AG08395 (cell line): ENCODE data around the gene BCL2L1.
"Not testable (repeated sequence)": the region's sequence is repeated elsewhere in the genome, so short reads cannot be mapped to it uniquely, and the experiment has no call there.

Experiments
- DNase-seq: peaks from one replicate; pipeline ENCODE4 v3.0.0; 2012; ENCODE audit warnings: mixed read lengths, low spot score

BCL2L1 gene

DNA sequence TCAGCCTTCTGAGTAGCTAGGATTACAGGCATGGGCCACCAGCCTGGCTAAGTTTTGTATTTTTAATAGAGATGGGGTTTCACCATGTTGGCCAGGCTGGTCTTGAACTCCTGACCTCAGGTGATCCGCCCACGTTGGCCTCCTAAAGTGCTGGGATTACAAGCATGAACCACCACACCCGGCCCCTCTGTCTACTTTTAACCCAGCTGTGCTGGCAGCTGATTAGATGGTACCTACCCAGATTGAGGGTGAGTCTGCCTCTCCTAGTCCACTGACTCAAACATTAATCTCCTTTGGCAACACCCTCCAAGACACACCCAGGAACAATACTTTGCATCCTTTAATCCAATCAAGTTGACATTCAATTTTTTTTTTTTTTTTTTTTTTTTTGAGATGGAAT is 74.6 kb downstream of the BCL2L1 start:
- not testable (repeated sequence) for DNase-seq

DNA sequence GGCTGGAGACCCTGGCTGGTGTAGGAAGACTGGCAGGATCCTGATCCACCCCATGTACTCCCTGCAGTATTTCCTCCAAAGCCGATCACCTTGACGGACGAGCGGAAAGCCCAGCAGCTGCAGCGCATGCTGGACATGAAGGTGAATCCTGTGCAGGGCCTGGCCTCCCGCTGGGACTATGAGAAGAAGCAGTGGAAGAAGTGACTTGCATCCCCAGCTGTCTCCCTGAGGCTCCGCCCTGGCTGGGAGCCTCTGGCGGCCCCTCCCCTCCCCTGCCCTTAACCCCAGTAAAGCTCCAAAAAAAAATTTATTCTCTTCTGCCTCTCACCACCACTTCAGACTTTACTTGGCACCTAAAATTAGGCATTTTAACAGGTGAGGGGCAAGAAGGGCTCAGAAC is 78.0 kb downstream of the BCL2L1 start:
- no peak for DNase-seq

DNA sequence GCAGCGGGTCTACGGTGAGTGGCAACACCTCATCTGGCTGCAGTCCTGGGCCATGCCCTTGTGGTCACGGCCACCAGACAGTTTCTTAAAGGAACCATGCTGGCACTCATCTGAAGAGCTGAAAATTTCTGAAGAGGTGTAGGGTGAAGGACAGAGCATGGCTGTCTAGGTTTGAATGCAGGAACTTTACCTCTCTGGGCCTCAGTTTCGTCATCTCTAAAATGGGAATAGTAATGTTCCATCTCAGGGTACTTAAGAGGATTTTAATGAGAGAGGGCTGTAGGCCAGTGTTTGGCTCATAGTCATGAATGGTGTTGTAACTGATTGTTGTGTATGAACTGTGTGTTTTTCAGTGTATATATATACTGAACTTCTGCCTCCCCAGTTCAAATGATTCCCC is 79.1 kb downstream of the BCL2L1 start:
- DNase-seq, result no peak

GRCh38 chr20:31642837-31643236 is 79.8 kb downstream of the BCL2L1 start:
- DNase-seq, result no peak

DNA sequence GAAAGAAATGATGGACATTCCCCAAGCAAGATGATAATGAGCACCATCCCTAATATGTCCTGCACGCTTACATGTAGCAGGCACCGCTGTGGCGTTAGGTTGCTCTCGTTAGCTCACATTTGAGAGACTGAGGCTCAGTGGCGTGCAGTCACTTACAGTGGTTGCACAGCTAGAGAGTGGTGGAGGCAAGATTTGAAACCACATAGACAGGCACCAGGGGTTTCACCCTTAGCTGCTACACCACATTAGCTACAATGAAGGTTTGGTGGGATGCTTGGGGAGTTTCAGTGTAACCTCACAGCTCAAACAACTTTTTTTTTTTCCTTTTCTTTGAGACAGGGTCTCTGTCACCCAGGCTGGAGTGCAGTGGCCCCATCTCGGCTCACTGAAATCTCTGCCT is 81.3 kb downstream of the BCL2L1 start:
- no peak for DNase-seq

DNA sequence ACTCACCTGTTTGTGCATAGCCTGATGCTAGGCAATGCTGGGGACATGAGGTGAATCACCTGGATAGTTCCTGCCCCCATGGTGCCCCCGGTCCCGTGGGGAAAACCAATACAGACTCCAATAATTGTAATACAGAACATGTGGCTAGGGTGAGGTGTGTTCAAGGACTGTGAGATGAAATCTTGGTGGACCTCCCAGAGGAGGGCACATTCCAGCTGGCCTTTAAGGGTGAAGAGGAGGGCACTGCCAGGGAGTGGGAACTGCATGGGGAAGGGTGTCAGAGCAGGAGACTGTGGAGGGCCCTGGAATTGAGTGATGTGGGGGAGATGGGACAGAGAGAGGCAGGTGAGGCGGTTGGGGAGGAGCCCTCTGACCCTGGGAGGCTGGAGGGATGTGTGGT is 82.4 kb downstream of the BCL2L1 start:
- DNase-seq, result no peak

DNA sequence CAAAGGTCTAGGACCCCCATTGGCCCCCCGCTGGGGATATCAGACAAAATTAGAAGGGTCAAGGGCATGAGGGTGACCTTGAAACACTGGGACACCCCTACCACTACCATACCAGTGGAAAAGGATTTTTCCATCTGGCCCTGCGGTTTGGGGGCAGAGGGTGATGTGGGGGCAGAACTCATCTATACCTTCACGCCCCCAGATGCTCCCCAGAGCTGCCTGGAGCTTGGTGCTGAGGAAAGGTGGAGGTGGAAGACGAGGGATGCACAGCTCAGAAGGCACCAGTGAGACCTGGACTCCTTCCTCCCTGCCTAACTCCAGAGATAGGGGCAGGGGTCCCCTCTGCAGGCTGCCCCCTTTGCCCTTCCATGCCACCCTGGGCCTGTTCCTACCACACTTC is 83.9 kb downstream of the BCL2L1 start:
- DNase-seq, result no peak

- DNase-seq, result no peak
Measured at GRCh38 chr20:31638317-31638716, 84.4 kb downstream of the BCL2L1 start.

GRCh38 chr20:31637660-31638059 is 85.0 kb downstream of the BCL2L1 start, which contains the start of gene COX4I2:
Gene COX4I2, plus strand, starts transcription at chr20:31637912. Its CDS starts 1,106 bp downstream, at chr20:31639018.
- no peak for DNase-seq

GRCh38 chr20:31633339-31633914 is 89.2 kb downstream of the BCL2L1 start:
- DNase-seq, result no peak

DNA sequence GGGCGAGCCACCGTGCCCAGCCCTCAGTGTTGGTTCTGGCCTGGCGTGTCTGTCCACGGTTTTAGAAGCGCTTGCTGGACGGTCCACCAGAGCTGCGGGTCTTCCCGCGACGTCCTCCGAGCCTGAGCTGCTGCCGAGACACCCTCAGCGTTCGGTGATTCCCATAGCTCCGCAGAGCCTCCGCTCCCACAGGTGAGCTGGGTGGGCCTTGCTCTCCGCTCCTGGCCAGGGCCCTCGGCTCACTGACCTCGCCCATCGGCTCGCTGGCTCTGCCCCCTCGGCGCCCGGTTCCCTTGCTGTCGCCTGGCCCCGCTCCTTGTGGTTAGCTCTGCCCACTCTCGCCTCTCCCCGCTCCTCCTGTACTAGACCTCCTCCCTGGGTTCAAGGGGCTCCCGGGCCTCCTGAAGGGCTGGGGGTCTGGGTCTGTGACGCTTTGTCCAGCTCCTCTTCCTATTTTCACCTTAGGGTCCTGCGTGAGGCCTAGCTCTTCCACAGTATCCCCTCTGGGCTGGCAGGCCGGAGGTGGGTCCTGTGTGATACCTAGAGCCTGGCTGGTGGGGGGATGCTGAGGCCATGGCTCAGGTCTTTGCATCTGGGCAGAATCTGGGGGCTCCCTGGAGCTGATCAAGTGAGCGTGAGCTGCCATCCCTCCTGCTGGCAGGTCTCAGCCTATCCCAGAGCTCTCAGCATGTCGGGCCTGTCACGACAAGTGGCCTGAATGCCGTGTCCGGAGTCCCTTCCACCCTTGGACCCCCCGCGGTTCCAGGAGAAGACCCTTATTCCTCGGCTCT is 89.9 kb downstream of the BCL2L1 start:
- DNase-seq, result no peak

GRCh38 chr20:31630187-31630790 is 92.4 kb downstream of the BCL2L1 start:
- no peak for DNase-seq

- DNase-seq, result not testable (repeated sequence)
Measured at GRCh38 chr20:31628057-31628456, 94.6 kb downstream of the BCL2L1 start.

GRCh38 chr20:31626534-31626933 is 96.1 kb downstream of the BCL2L1 start:
- DNase-seq, result not testable (repeated sequence)

DNA sequence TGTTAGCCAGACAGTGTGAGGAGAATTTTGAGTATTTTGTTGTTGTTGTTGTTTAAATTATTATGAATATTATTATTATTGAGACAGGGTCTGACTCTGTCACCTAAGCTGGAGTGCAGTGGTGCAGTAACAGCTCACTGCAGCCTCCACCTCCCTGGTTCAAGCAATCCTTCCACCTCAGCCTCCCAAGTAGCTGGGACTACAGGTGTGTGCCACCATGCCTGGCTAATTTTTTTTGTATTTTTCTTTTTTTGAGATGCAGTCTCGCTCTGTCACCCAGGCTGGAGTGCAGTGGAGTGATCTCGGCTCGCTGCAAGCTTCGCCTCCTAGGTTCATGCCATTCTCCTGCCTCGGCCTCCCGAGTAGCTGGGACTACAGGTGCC is 99.6 kb downstream of the BCL2L1 start:
- not testable (repeated sequence) for DNase-seq

- DNase-seq, result no peak
Measured at GRCh38 chr20:31620246-31620645, 102.4 kb downstream of the BCL2L1 start.

DNA sequence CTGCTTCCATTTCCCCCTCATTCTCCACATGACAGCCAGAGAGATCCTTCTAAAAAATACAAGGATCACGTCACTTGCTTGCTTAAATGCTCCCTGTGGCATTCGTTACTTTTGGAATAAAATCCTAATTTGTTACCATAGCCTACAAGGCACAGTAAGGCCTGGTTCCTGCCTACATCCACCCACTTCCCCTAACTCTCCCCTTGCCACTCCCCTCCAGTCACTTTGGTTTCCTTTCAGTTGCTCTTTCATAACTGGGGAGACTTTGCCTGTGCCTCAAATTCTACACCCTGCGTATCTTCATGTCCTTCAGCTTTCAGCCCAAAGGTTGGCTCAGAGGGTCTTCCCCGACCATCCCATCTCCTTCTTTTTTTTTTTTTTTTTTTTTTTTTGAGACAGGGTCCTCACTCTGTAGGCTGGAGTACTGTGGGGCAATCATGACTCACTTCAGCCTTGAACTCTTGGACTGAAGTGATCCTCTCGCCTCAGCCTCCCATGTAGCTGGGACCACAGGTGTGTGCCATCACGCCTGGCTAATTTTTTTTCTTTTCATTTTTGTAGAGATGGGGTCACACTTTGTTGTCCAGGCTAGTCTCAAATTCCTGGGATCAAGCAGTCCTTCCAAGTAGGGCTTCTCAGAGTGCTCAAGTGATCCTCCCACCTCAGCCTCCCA is 105.1 kb downstream of the BCL2L1 start:
- DNase-seq, result no peak

- no peak for DNase-seq
Measured at GRCh38 chr20:31615416-31615815, 107.3 kb downstream of the BCL2L1 start.
